Activated naive CD4-positive, alpha-beta T cell treated with anti-CD3 and anti-CD28 coated beads, Interleukin-2, amount 50 U/mL, for 24 hours (primary cell): Measurements from ENCODE around the gene ARHGEF9.
"Not testable (repeated sequence)": the region's sequence is repeated elsewhere in the genome, so short reads cannot be mapped to it uniquely, and the experiment has no call there.

Experiments
- H3K27ac Mint-ChIP-seq: one replicate; pipeline ENCODE4 v1.8.0; 2021; ENCODE audit warnings: mild to moderate bottlenecking, mixed read lengths
- H3K27me3 Mint-ChIP-seq: one replicate; pipeline ENCODE4 v1.8.0; 2021; ENCODE audit warnings: mixed read lengths
- H3K36me3 Mint-ChIP-seq: one replicate; pipeline ENCODE4 v1.8.0; 2021; ENCODE audit warnings: mixed read lengths
- H3K4me1 Mint-ChIP-seq: one replicate; pipeline ENCODE4 v1.8.0; 2021; ENCODE audit warnings: mixed read lengths
- H3K4me3 Mint-ChIP-seq: one replicate; pipeline ENCODE4 v1.8.0; 2021; ENCODE audit warnings: mild to moderate bottlenecking, mixed read lengths
- H3K9me3 Mint-ChIP-seq: one replicate; pipeline ENCODE4 v1.8.0; 2021; ENCODE audit warnings: mixed read lengths

The ARHGEF9 gene

DNA sequence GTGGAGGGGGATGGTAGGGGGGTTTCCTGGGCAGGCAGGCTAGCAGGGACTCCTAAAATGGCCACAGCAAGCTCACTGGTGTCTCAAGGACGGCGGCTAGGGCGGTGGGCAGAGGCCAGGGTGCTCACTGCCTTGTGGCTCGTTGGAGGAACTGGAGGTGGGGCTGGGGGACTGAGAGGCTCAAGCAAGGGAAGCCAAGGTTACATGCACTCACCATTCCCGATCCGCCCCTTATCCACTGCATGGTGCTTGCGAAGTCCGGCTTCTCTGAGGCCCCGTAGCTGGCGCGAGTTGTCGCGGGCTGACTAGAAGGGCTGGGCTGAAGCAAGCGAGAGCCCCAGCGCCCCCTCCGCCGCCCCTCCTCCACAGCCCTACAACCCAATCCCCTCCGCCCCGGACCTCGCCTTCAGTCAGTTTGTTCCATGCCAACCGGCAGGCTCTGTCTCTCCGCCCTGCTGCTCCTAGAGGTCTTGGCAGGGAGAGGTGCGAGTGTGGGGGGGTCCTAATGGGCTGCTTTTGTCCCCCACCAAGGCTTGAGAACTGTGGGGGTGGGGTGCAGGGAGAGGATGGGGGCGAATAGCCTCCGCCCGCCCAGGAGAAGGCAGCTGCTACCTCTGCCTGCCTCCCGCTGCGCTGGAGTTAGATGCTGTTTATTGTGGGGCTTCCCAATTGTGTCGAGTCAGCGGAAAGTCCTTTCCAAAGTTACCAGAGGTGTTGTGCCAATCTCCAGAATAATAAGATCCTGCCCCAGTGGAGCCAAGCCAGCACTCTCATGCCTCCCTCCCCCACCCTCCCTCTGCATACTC lies at the start of gene ARHGEF9:
TSS of gene ARHGEF9 (minus strand) at position 313 of the 806 bp plus-strand sequence. CDS start at position 244, 69 bp downstream.
- Mint-ChIP-seq H3K27ac (no peak within 1 kb of the TSS), H3K36me3 (no peaks in the 10 kb centered on the region), H3K4me1 (peaks cover 3% of the 10 kb centered on the region), H3K4me3 (peak within 1 kb of the TSS; percentile 67), H3K27me3 (peaks cover 1% of the 10 kb centered on the region), H3K9me3 (no peaks in the 10 kb centered on the region)

- not testable (repeated sequence) for H3K9me3 Mint-ChIP-seq, H3K4me3 Mint-ChIP-seq, H3K27me3 Mint-ChIP-seq, H3K36me3 Mint-ChIP-seq, H3K4me1 Mint-ChIP-seq, H3K27ac Mint-ChIP-seq
These were observed 40.4 kb upstream of the ARHGEF9 start for GRCh38 chrX:63825446-63825845.

DNA sequence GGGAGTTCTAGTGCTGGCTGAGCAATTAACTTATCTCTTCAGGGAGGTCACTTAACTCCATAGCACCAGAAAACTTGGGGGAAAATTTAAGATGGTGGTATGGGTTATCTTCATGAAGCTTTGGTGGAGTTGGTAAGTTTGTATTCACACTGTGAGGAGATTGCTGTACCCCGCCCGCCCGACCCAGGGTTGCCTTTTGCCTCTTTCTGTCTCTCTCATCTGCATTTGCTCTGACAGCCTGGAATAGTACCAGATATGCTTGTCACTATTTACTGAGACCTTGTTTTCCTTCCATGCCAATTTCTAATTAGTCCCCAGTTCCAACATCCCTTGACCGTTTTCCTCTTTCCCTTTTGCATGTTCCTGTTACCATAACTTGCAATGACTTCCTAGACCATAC lies 33.1 kb upstream of the ARHGEF9 start:
- Mint-ChIP-seq H3K36me3 (no peaks in the 10 kb centered on the region), H3K27me3 (no peaks in the 10 kb centered on the region), H3K4me1 (no peaks in the 10 kb centered on the region), H3K27ac (no peak overlapping the region), H3K9me3 (no peaks in the 10 kb centered on the region), H3K4me3 (no peak overlapping the region)

- Mint-ChIP-seq H3K4me1 (no peaks in the 10 kb centered on the region), H3K27ac (no peak overlapping the region), H3K27me3 (no peaks in the 10 kb centered on the region), H3K9me3 (no peaks in the 10 kb centered on the region), H3K36me3 (no peaks in the 10 kb centered on the region), H3K4me3 (no peak overlapping the region)
These were observed 32.7 kb upstream of the ARHGEF9 start for GRCh38 chrX:63817696-63818095.

DNA sequence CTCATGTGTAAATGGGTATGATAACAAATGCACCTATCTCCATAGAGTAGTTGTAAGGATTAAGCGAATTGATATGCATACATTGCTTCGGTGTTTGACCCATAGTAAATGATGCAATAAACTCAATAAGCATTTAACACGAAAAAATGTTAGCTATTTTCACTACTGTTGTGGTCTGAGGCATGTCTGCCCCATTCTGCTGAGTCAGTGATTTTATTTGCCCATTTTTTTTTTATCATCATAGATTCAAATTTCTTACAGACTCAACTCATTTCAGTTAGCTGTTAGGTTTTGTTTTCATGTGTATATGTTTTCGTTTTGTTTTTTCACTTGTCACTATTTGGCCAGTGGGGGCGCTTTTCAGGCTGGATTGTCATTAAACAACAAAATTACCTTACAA lies 27.8 kb upstream of the ARHGEF9 start:
- no peak overlapping the region for H3K4me3 Mint-ChIP-seq
- H3K9me3 Mint-ChIP-seq: no peaks in the 10 kb centered on the region
- H3K4me1 Mint-ChIP-seq: no peaks in the 10 kb centered on the region
- no peaks in the 10 kb centered on the region for H3K36me3 Mint-ChIP-seq
- no peaks in the 10 kb centered on the region for H3K27me3 Mint-ChIP-seq
- no peak overlapping the region for H3K27ac Mint-ChIP-seq

DNA sequence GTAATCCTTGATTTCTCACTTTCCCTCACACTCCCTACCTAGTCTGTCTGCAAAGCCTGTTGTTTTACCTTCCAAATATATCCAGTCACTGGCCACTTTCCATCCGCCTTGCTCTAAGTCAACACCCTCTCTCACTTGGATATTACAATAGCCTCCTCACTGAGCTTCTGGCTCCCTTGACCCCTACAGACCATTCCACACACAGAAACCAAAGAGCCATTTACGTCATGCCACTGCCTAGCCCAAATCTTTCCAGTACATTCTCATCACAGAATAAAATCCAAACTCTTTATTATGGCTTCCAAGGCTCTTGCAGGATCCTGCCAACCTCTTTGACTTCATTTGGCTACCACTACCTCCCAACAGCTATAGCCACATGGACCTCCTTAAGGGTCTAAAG lies 25.7 kb upstream of the ARHGEF9 start:
- no peaks in the 10 kb centered on the region for H3K9me3 Mint-ChIP-seq
- H3K27ac Mint-ChIP-seq: no peak overlapping the region
- H3K36me3 Mint-ChIP-seq: no peaks in the 10 kb centered on the region
- no peak overlapping the region for H3K4me3 Mint-ChIP-seq
- no peaks in the 10 kb centered on the region for H3K4me1 Mint-ChIP-seq
- H3K27me3 Mint-ChIP-seq: no peaks in the 10 kb centered on the region

- no peaks in the 10 kb centered on the region for H3K9me3 Mint-ChIP-seq
- H3K4me3 Mint-ChIP-seq: no peak overlapping the region
- H3K27me3 Mint-ChIP-seq: no peaks in the 10 kb centered on the region
- H3K4me1 Mint-ChIP-seq: no peaks in the 10 kb centered on the region
- no peak overlapping the region for H3K27ac Mint-ChIP-seq
- no peaks in the 10 kb centered on the region for H3K36me3 Mint-ChIP-seq
These were observed 24.2 kb upstream of the ARHGEF9 start for GRCh38 chrX:63809173-63809572.

DNA sequence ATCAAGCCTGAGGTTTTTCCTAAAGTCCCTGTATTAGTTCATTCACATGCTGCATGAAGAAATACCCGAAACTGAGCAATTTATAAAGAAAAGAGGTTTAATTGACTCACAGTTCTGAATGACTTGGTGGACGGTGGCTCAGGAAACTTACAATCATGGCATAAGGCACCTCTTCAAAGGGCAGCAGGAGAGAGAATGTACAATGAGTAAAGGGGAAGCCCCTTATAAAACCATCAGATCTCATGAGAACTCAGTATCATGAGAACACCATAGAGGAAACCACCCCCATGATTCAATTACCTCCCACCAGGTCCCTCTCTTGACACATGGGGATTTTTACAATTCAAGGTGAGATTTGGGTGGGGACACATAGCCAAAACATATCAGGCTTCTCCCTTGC lies 10.4 kb upstream of the ARHGEF9 start:
- not testable (repeated sequence) for H3K36me3 Mint-ChIP-seq, H3K9me3 Mint-ChIP-seq, H3K27me3 Mint-ChIP-seq, H3K4me1 Mint-ChIP-seq, H3K4me3 Mint-ChIP-seq
- H3K27ac Mint-ChIP-seq: peak overlapping the region; percentile 79

DNA sequence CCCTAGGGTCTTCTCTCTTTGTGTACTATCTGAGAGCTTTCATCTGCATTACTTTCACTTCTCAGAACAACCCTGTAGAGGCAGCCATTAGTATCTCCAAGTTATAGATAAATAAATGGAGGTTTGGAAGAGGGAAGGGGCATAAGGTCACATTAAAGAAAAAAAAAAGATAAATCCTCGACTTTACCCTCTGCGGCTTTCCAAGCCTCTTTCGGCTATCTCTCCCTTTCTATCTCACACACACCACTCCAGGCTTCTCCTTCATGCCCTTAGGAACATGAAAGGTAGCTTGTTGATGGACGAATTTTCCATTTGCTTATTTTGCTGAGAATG lies 660 bp upstream of the ARHGEF9 start:
- Mint-ChIP-seq H3K36me3 (no peaks in the 10 kb centered on the region), H3K4me3 (peak overlapping the region; percentile 60), H3K27ac (no peak overlapping the region)

GRCh38 chrX:63784346-63784901 lies 590 bp downstream of the ARHGEF9 start:
- no peaks in the 10 kb centered on the region for H3K9me3 Mint-ChIP-seq
- H3K27me3 Mint-ChIP-seq: peaks cover 1% of the 10 kb centered on the region
- no peaks in the 10 kb centered on the region for H3K36me3 Mint-ChIP-seq
- H3K27ac Mint-ChIP-seq: no peak overlapping the region
- H3K4me1 Mint-ChIP-seq: peaks cover 3% of the 10 kb centered on the region
- peak overlapping the region; percentile 44 for H3K4me3 Mint-ChIP-seq

More for the DNA sequence above, 660 bp upstream of the ARHGEF9 start:
- peaks cover 1% of the 10 kb centered on the region for H3K27me3 Mint-ChIP-seq
- no peaks in the 10 kb centered on the region for H3K9me3 Mint-ChIP-seq
- H3K4me1 Mint-ChIP-seq: peaks cover 3% of the 10 kb centered on the region

DNA sequence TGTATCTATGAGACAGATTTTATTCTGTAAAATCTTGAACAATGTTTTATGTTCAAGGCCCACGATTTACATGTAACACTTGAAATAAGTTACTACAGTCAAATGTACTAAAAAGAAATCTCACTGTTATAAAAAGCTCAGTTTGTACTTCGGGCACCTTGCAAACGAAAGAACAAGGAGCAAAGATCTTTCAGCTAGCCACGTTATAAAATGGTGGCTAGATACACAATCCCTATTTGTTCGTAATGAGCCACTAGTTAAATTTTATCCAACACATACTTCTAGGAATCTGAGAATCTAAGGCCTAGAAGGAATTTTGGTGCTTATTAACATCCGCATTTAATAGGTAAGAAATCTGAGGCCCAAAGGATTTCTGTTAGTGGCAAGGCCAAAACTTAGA lies 2.5 kb downstream of the ARHGEF9 start:
- H3K4me1 Mint-ChIP-seq: peaks cover 3% of the 10 kb centered on the region
- no peak overlapping the region for H3K27ac Mint-ChIP-seq
- H3K9me3 Mint-ChIP-seq: no peaks in the 10 kb centered on the region
- H3K27me3 Mint-ChIP-seq: peaks cover 1% of the 10 kb centered on the region
- H3K4me3 Mint-ChIP-seq: no peak overlapping the region
- no peaks in the 10 kb centered on the region for H3K36me3 Mint-ChIP-seq

DNA sequence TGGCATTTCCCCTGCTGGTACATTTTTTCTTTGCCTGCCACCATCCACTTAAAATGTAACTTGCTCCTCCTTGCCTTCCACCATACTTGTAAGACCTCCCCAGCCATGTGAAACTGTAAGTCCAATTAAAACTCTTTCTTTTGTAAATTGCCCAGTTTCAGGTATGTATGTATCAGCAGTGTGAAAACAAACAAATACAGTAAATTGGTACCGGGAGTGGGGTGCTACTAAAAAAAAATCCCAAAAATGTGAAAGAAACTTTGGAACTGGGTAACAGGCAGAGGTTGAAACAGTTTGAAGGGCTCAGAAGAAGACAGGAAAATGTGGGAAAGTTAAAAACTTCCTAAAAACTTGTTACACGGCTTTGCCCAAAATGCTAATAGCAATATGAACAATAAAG lies 16.3 kb downstream of the ARHGEF9 start:
- Mint-ChIP-seq H3K4me3 (no peak overlapping the region), H3K27ac (no peak overlapping the region), H3K4me1 (no peaks in the 10 kb centered on the region), H3K9me3 (no peaks in the 10 kb centered on the region), H3K27me3 (no peaks in the 10 kb centered on the region), H3K36me3 (peaks cover 2% of the 10 kb centered on the region)

- H3K4me3 Mint-ChIP-seq: no peak overlapping the region
- peaks cover 2% of the 10 kb centered on the region for H3K36me3 Mint-ChIP-seq
- no peaks in the 10 kb centered on the region for H3K9me3 Mint-ChIP-seq
- H3K27me3 Mint-ChIP-seq: no peaks in the 10 kb centered on the region
- H3K4me1 Mint-ChIP-seq: no peaks in the 10 kb centered on the region
- no peak overlapping the region for H3K27ac Mint-ChIP-seq
These were observed 19.3 kb downstream of the ARHGEF9 start for GRCh38 chrX:63765712-63766111.

GRCh38 chrX:63764946-63765345 lies 20.1 kb downstream of the ARHGEF9 start:
- peaks cover 2% of the 10 kb centered on the region for H3K36me3 Mint-ChIP-seq
- H3K4me1 Mint-ChIP-seq: no peaks in the 10 kb centered on the region
- no peaks in the 10 kb centered on the region for H3K9me3 Mint-ChIP-seq
- H3K4me3 Mint-ChIP-seq: no peak overlapping the region
- H3K27ac Mint-ChIP-seq: no peak overlapping the region
- no peaks in the 10 kb centered on the region for H3K27me3 Mint-ChIP-seq

DNA sequence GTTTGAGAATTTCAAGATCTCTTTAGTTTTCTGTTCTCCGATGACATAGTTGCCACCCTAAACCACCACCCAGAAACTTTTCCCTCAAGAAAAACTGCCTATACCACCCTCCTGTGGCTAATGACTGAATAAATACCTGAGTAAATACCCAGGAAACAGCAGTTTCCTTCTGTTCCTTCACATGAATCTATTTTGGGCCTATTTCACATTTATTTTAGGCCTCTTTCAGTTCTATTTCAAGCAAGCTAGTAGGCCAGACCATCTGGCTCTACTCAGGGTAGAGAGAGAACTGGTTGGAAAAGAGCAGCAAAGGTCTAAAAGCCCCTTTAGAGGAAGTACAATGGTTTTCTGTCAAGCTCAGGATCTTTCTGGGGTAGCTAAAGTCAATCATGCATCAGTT lies 23.4 kb downstream of the ARHGEF9 start:
- no peaks in the 10 kb centered on the region for H3K9me3 Mint-ChIP-seq
- H3K4me1 Mint-ChIP-seq: no peaks in the 10 kb centered on the region
- H3K27ac Mint-ChIP-seq: no peak overlapping the region
- H3K27me3 Mint-ChIP-seq: no peaks in the 10 kb centered on the region
- no peak overlapping the region for H3K4me3 Mint-ChIP-seq
- no peaks in the 10 kb centered on the region for H3K36me3 Mint-ChIP-seq

GRCh38 chrX:63758011-63758410 lies 27.0 kb downstream of the ARHGEF9 start:
- Mint-ChIP-seq H3K4me3 (no peak overlapping the region), H3K9me3 (no peaks in the 10 kb centered on the region), H3K27ac (no peak overlapping the region), H3K4me1 (peaks cover 21% of the 10 kb centered on the region), H3K36me3 (no peaks in the 10 kb centered on the region), H3K27me3 (no peaks in the 10 kb centered on the region)

DNA sequence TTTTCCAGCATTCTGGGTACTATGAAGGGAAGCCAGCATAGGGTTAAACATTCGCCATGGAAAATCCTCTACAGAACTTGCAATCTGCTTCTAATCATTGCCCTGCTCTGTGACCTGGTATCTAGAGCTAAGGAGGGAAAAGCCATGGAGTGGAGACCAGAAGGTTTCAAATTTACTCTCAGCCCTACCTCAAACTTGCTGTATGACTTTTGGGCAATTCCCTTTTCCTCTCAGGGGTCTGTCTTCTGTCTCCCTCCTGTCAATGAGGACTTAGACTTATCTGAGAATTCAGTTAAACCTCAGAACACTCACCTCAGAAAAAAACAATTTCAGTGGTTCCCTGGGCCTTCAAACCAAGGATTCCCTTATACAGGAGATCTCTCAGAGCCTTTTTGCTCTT lies 29.1 kb downstream of the ARHGEF9 start:
- H3K9me3 Mint-ChIP-seq: no peaks in the 10 kb centered on the region
- H3K27me3 Mint-ChIP-seq: no peaks in the 10 kb centered on the region
- no peaks in the 10 kb centered on the region for H3K36me3 Mint-ChIP-seq
- peaks cover 42% of the 10 kb centered on the region for H3K4me1 Mint-ChIP-seq
- H3K27ac Mint-ChIP-seq: no peak overlapping the region
- H3K4me3 Mint-ChIP-seq: peak overlapping the region; percentile 23
